Fibroblast of gingiva (primary cell): ENCODE results near the gene LRRIQ1.

ENCODE experiments used
- DNase-seq: peaks from one replicate; pipeline ENCODE4 v3.0.0-alpha.2; 2011; ENCODE audit warnings: low read depth

The LRRIQ1 gene

GRCh38 chr12:85283560-85283959, 247.4 kb downstream of the LRRIQ1 start:
- DNase-seq = no peak
